Epithelial cell of alveolus of lung (primary cell): ENCODE measurements around the gene TMEM33. TPM values are rescaled to one million over a fixed set of nuclear protein-coding genes. Genes with fewer than 3 reads are reported as not detected.

Experiments used
- total RNA-seq: library from RNA; depleted of rRNA; stranded (reverse); fragments of >200 nt; gene quantifications from 2 replicates; pipeline ENCODE4 v1.2.1, GENCODE V29; 2015

TMEM33 gene, protein sequence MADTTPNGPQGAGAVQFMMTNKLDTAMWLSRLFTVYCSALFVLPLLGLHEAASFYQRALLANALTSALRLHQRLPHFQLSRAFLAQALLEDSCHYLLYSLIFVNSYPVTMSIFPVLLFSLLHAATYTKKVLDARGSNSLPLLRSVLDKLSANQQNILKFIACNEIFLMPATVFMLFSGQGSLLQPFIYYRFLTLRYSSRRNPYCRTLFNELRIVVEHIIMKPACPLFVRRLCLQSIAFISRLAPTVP
- total RNA-seq = 44.6 and 54.3 TPM in 2 replicates

DNA sequence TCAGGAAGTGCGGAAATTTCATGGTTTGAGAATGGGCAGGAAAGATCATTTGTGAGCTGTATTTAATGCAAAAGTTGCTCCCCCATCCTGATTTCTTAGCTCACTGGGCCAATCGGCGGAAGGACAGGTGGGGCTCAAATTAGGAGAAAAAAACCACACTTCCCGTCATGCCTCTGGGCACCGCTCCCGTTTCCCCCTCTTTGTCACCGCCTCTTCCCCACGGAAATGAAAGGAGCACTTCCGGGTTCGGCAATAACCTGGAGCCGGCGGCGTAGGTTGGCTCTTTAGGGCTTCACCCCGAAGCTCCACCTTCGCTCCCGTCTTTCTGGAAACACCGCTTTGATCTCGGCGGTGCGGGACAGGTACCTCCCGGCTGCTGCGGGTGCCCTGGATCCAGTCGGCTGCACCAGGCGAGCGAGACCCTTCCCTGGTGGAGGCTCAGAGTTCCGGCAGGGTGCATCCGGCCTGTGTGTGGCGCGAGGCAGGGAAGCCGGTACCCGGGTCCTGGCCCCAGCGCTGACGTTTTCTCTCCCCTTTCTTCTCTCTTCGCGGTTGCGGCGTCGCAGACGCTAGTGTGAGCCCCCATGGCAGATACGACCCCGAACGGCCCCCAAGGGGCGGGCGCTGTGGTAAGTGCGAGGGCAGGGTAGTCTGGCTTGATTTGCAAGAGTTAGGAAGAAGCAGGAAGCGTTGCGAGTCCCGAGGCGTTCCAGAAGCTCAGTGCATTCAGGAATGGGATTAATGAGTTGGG lies at the start of gene TMEM33:
Gene TMEM33 (plus strand): TSS at position 529 of the 751 bp plus-strand sequence. CDS start 56 bp downstream, at position 585.

DNA sequence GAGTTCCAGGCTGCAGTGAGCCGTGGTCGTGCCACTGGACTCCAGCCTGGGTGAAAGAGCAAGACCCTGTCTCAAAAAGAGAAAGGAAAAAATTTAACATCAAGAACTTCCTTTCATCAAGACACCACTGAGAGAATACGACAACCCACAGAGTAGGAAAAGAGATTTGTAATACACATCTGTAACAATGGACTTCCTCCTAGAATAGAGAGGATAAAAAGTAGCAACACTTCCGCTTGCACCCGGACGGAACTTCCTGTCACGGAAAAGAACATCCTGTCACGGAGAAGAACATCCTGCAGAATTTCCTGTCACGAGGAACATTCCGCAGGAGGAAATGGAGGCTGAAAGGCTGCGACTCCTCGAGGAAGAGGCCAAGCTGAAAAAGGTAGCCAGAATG lies 46.2 kb downstream of the TMEM33 start, which contains the start of gene DCAF4L1:
Gene DCAF4L1 (plus strand): TSS at position 301 of the 400 bp plus-strand sequence. CDS start 37 bp downstream, at position 338.

DNA sequence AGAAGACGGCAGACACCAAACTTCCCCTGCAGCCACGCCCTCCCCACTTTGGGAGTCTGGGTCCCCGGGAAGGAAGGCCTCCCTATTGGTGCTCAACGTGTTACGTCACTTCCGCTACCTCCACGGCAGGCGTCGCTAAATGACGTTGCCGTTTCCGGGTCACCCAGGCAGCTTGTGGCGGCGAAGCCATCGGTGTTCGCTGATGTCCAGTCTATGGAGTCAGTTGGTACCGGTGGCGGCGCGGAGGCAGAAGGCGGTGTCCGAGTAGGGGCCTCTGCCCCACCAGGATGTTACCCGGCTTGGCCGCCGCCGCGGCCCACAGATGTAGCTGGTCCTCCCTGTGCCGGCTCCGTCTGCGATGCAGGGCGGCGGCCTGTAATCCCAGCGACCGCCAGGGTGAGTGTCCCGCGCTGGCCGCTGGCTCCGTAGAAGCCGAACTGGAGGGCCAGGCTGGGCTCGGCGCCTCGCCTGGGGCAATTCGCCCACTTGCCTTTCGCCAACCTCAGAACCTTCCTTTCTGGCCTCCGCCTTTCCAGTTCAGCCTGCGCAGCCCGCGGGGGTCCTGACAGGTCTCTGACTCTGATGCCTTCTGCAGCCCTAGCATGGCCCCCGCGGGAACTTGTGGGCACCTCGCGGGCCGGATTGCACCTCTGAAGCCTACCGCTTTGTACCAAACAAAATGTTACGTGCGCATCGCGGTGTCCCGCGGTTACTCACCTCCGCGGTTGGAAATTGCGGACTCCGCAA lies 55.3 kb downstream of the TMEM33 start, which contains the start of gene SLC30A9:
Gene SLC30A9 (plus strand): TSS at position 166 of the 747 bp plus-strand sequence. CDS start 122 bp downstream, at position 288.

Other genes starting within 250 kb of the TMEM33 start
- not detected in 2 replicates for gene PHOX2B, start 186.7 kb upstream of the TMEM33 start, total RNA-seq
- gene DCAF4L1, start 46.3 kb downstream of the TMEM33 start, total RNA-seq = 0.13 and 0.16 TPM in 2 replicates
- 48.1 and 50.6 TPM in 2 replicates for gene SLC30A9, start 55.1 kb downstream of the TMEM33 start, total RNA-seq
- not detected in 2 replicates for gene BEND4, start 217.2 kb downstream of the TMEM33 start, total RNA-seq